Body of pancreas (tissue), 4 donors: ENCODE measurements around the gene RPRD1A.

ENCODE experiments used
- CTCF ChIP-seq, 7 experiments: fragments of 450-650 bp in 4 of 7; fragments of 200-600 bp in 3 of 7; sonication (generic) in 3 of 7; IDR thresholded peaks; one replicate each; pipeline ENCODE4 v1.5.1; 2016 to 2019; ENCODE audit warnings: antibody characterized with exemption in 7 of 7
- POLR2A ChIP-seq, 3 donors: fragments of 450-650 bp; IDR thresholded peaks; one replicate each; pipeline ENCODE4 v1.6.1; 2016; ENCODE audit warnings: antibody characterized with exemption in 3 of 3, mild to moderate bottlenecking in 2 of 3

GRCh38 chr18:35949090-35949489, 118.3 kb downstream of the RPRD1A start:
- TF ChIP-seq POLR2A (IDR thresholded peaks at IDR 0.05) (no peak), CTCF (IDR thresholded peaks at IDR 0.05) (no peak)
